LNCAP (cell line): ENCODE measurements around the gene CMC2.

Experiments used
- CTCF ChIP-seq: fragments of 450-650 bp; IDR thresholded peaks from 2 replicates; pipeline ENCODE4 v1.5.1; 2017; ENCODE audit warnings: mild to moderate bottlenecking

The CMC2 gene

GRCh38 chr16:80985611-80986010 is 21.1 kb downstream of the CMC2 start:
- no peak for TF ChIP-seq CTCF

- no peak for TF ChIP-seq CTCF
Measured at GRCh38 chr16:80984124-80984892, 22.4 kb downstream of the CMC2 start.

GRCh38 chr16:80982646-80983045 is 24.0 kb downstream of the CMC2 start:
- no peak for TF ChIP-seq CTCF

- TF ChIP-seq CTCF: no peak
Measured at GRCh38 chr16:80981103-80981502, 25.6 kb downstream of the CMC2 start.

- no peak for TF ChIP-seq CTCF
Measured at GRCh38 chr16:80976946-80977345, 29.7 kb downstream of the CMC2 start.

GRCh38 chr16:80974649-80975376 is 31.9 kb downstream of the CMC2 start:
- peak; percentile 54 for TF ChIP-seq CTCF

GRCh38 chr16:80973991-80974390 is 32.7 kb downstream of the CMC2 start:
- TF ChIP-seq CTCF: no peak
